ENCODE results near the gene ATN1.
A peak's percentile ranks its signal among the peaks of the same experiment; 100 is the strongest.
"Not testable (repeated sequence)": the region's sequence is repeated elsewhere in the genome, so short reads cannot be mapped to it uniquely, and the experiment has no call there.

ATN1 gene

DNA sequence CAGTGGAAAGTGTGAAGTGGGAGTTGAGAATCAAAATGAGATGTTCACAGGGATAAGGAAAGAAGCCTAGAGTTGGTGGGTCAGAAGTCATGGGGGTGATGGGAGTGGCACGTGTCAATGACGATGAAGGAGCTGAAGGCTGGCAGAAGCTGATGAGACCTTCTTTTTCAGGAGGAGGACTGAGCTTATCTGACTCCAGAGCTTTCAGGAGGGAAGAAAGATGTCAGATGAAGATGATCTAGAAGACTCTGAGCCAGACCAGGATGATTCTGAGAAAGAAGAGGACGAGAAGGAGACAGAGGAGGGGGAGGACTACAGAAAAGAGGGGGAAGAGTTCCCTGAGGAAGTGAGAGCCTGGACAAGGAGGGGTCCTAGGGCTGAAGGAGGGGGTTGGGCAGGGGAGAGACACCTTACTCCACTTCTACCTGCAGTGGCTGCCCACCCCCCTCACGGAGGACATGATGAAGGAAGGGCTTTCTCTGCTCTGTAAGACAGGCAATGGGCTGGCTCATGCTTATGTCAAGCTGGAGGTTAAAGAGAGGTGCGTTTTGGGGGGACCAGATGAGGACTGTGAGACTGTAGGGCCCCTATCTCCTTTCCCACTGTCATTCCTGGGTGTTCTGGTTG is 22.2 kb upstream of the ATN1 start:
- peak overlapping the region; percentile 57 for H3K27ac ChIP-seq
- TF ChIP-seq, protein P1, sequence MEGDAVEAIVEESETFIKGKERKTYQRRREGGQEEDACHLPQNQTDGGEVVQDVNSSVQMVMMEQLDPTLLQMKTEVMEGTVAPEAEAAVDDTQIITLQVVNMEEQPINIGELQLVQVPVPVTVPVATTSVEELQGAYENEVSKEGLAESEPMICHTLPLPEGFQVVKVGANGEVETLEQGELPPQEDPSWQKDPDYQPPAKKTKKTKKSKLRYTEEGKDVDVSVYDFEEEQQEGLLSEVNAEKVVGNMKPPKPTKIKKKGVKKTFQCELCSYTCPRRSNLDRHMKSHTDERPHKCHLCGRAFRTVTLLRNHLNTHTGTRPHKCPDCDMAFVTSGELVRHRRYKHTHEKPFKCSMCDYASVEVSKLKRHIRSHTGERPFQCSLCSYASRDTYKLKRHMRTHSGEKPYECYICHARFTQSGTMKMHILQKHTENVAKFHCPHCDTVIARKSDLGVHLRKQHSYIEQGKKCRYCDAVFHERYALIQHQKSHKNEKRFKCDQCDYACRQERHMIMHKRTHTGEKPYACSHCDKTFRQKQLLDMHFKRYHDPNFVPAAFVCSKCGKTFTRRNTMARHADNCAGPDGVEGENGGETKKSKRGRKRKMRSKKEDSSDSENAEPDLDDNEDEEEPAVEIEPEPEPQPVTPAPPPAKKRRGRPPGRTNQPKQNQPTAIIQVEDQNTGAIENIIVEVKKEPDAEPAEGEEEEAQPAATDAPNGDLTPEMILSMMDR (conservative IDR thresholded peaks at IDR 0.05; ENCODE audit: low read depth) = no peak
- POLR2A ChIA-PET (ENCODE audit: low non-redundant PET) = interaction anchor here (0.5 to 0.7 kb wide), 3 partner anchors 9 to 333 kb away, joined by 3 to 4 read pairs (median 3); partner anchors contain the start of gene ENO2
- CTCF ChIA-PET = interaction anchor here (0.9 to 1.4 kb wide), 3 partner anchors 14 to 34 kb away, joined by 4 to 9 read pairs (median 8); no protein-coding TSS in a partner anchor
- no peak for DNase-seq (ENCODE audit: low spot score)

DNA sequence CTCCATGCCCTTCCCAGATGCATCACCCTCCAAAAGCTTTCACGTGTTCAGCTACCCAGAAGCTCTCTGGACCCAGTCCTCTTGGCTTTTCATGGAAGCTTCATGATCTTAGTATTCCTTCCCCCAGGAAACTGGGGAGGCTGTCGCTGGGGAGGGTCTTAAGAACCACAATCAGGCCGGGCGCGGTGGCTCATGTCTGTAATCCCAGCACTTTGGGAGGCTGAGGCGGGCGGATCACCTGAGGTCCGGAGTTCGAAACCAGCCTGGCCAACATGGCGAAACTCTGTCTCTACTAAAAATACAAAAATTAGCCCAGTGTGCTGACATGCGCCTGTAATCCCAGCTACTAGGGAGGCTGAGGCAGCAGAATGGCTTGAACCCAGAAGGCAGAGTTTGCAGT is 19.6 kb upstream of the ATN1 start:
- POLR2A ChIA-PET (ENCODE audit: low non-redundant PET) = interaction anchor here (0.9 kb wide), 1 partner anchor 17 kb away, joined by 3 read pairs; no protein-coding TSS in a partner anchor
- CTCF ChIA-PET = interaction anchor here (0.6 to 1.5 kb wide), 6 partner anchors 10 to 223 kb away, joined by 3 to 5 read pairs (median 4); partner anchors contain the start of gene SPSB2
- H3K27ac ChIP-seq; DNase-seq (ENCODE audit: low spot score): not testable (repeated sequence)

DNA sequence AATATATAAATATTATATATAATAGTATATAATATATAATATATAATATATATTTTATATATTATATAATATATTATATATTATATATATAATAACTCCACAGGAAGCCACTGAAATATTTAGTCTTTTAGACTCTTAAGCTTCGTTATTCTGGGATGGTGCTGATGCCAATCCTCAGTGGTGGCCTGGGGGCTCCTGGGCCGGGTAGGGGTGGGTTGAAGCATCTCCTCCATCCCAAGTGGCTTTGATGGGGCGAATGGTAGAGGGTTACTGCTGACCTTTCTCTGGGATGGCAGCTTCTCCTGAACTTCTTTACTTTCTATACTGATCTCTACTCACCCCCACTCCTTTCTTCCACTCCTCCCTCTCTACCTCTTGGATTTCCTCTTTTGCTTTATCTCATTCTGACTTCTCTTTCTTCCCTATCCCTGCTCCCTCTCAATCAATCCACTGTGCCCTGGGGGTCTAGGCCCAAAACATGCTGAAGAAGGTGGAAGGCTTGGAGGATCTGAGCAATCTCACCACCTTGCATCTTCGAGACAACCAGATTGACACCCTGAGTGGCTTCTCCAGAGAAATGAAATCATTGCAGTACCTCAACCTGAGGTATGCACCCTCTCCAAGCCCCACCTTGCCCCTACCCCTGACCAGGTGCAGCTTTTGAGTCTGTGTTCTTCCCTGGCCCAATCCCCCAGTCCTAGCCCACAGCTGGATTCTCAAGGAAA is 18.2 kb upstream of the ATN1 start:
- TF ChIP-seq, protein P1 (conservative IDR thresholded peaks at IDR 0.05; ENCODE audit: low read depth) = no peak
- POLR2A ChIA-PET (ENCODE audit: low non-redundant PET) = no interaction called here

DNA sequence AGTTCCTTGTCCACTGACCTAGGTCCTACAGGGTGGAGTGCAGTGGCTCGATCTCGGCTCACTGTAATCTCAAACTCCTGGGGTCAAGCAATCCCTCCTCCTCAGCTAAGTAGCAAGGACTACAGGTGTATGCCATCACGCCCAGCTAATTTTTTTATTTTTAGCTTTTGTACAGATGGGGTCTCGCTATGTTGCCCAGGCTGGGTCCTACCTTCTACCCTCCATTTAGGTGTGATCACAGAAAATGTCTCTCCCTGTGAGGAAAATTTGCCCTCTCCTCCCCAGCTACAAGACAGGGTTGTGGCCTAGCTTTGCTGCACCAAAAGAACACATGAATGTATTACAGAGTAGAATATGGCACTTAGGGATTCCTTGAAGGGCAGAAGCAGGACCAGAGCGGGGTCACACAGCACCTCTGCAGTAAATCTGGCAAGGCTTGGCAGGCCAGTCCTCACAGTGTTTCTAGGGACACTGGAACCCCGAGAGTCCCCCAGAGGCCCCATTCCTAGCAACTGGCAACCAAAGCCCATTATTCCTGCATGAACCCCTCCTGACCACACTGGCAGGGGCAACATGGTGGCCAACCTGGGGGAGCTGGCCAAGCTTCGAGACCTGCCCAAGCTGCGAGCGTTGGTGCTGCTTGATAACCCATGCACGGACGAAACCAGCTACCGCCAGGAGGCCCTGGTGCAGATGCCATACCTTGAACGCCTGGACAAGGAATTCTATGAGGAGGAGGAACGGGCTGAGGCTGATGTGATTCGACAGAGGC is 15.4 kb upstream of the ATN1 start:
- POLR2A ChIA-PET (ENCODE audit: low non-redundant PET) = interaction anchor here (1.2 kb wide), 1 partner anchor 24 kb away, joined by 3 read pairs; no protein-coding TSS in a partner anchor
- CTCF ChIA-PET = interaction anchor here (0.7 kb wide), 1 partner anchor 22 kb away, joined by 4 read pairs; no protein-coding TSS in a partner anchor
- no peak for DNase-seq (ENCODE audit: low spot score)
- H3K27ac ChIP-seq = no peak overlapping the region
- TF ChIP-seq, protein P1 (conservative IDR thresholded peaks at IDR 0.05; ENCODE audit: low read depth) = no peak

More for the DNA sequence above, 18.2 kb upstream of the ATN1 start:
- no peak for DNase-seq (ENCODE audit: low spot score)
- CTCF ChIA-PET = interaction anchor here (0.6 to 1.1 kb wide), 2 partner anchors 18 to 39 kb away, joined by 3 to 6 read pairs; no protein-coding TSS in a partner anchor
- no peak overlapping the region for H3K27ac ChIP-seq

DNA sequence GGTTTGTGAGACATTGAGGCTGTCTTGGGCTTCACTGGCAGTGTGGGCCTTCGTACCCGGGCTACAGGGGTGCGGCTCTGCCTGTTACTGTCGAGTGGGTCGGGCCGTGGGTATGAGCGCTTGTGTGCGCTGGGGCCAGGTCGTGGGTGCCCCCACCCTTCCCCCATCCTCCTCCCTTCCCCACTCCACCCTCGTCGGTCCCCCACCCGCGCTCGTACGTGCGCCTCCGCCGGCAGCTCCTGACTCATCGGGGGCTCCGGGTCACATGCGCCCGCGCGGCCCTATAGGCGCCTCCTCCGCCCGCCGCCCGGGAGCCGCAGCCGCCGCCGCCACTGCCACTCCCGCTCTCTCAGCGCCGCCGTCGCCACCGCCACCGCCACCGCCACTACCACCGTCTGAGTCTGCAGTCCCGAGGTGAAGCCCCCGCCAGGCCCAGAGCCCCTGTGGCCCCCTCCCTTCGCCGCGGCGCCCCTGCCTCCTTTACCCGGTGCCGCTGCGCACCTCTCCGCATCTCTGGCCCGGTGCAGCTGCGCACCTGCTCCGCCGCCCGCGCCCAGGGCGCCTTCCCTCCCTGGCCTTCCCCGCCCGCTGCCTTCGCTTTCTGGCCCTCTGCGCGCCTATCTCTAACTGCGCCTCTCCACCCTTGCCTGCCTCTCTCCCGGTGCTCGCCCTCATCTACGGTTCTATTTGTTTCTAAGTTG is 13.4 kb upstream of the ATN1 start, which contains the start of gene ENO2:
TSS of gene ENO2 (plus strand) at position 335 of the 701 bp plus-strand sequence. CDS start 1,253 bp downstream, outside the sequence.
- DNase-seq (ENCODE audit: low spot score) = no peak
- ChIA-PET POLR2A (ENCODE audit: low non-redundant PET) (interaction anchor here (0.5 to 1.0 kb wide), 3 partner anchors 9 to 36 kb away, joined by 3 to 4 read pairs (median 4); no protein-coding TSS in a partner anchor), CTCF (interaction anchor here (0.6 to 0.7 kb wide), 2 partner anchors 11 to 52 kb away, joined by 3 read pairs; no protein-coding TSS in a partner anchor)
- TF ChIP-seq, protein P1 (conservative IDR thresholded peaks at IDR 0.05; ENCODE audit: low read depth) = no peak
- peak within 1 kb of the TSS; percentile 38; the same call in 1 of the 2 replicates for H3K27ac ChIP-seq
